HL-60 (cell line): ENCODE data around the gene WASHC2A.
"Not testable (repeated sequence)": the region's sequence is repeated elsewhere in the genome, so short reads cannot be mapped to it uniquely, and the experiment has no call there.

Source experiments
- CTCF ChIP-seq: IDR thresholded peaks from one replicate; pipeline ENCODE4 v1.5.1; 2011; ENCODE audit warnings: low read length, control low read depth, inconsistent platforms; ENCODE audit not compliant: insufficient read depth
- GABPA ChIP-seq: IDR thresholded peaks from 2 replicates; pipeline ENCODE4 v1.6.1; 2012; ENCODE audit warnings: low read depth
- POLR2AphosphoS5 ChIP-seq: IDR thresholded peaks from 2 replicates; pipeline ENCODE4 v1.6.1; 2012; ENCODE audit warnings: low read depth
- REST ChIP-seq: IDR thresholded peaks from 2 replicates; pipeline ENCODE4 v1.6.1; 2012; ENCODE audit warnings: low read depth; ENCODE audit not compliant: insufficient replicate concordance
- SPI1 ChIP-seq: IDR thresholded peaks from 2 replicates; pipeline ENCODE4 v1.6.1; 2012; ENCODE audit warnings: low read depth, mild to moderate bottlenecking, borderline replicate concordance

GRCh38 chr10:50047594-50047993, 20.2 kb upstream of the WASHC2A start:
- TF ChIP-seq POLR2AphosphoS5, CTCF, SPI1, REST, GABPA: not testable (repeated sequence)
